HG03108 (cell line): ENCODE data around the gene CRTAC1.

Experiments
- ATAC-seq: cut with Tn5 transposase; IDR thresholded peaks from one replicate; pipeline ENCODE4 v1.9.1; 2021; ENCODE audit warnings: moderate library complexity; ENCODE audit not compliant: unreplicated experiment

CRTAC1 gene

GRCh38 chr10:98030093-98030821, at the start of gene CRTAC1:
CRTAC1 (minus strand) TSS chr10:98030621; CDS start chr10:98030472, 149 bp downstream.
- no peak for ATAC-seq

- no peak for ATAC-seq
These were observed 48.4 kb upstream of the CRTAC1 start for GRCh38 chr10:98078774-98079173.

- no peak for ATAC-seq
These were observed 46.8 kb upstream of the CRTAC1 start for GRCh38 chr10:98077223-98077622.

DNA sequence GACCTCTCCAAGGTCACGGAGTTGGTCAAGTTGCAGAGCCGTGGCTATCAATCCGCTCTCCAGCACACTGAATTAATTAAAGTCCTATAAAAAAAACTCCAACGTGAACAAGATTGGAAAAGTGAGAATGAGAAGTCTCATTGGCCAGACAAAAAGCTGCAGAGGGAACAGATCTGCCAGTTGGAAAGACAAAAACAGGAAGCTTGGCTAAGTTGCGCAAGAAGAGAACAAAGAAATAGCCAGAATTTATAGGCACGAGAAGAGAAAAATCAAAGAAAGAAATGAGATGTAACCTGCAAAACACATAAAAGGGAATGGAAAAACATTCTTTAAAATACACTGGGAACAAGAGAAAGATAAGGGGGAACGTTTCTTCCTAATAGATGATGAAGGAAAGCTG, 45.7 kb upstream of the CRTAC1 start:
- ATAC-seq: no peak

GRCh38 chr10:98074315-98074911, 44.0 kb upstream of the CRTAC1 start:
- ATAC-seq: no peak

DNA sequence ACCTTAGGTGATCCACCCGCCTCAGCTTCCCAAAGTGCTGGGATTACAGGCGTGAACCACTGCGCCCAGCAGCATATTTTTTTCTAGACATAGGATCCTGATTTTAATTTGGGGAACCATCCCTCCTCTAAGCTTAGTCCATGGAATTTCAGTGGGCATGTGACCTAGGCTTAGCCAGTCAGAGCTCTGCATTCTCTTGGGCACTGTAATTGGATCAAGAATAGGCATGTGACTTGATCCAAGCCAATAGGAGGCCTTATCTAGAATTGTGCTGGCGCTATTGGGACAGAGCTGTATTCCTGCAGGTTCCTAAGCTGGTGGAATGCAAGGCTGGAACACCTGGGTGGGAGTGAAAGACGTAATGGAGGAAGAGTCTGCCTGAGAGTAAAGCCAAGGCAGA, 36.7 kb upstream of the CRTAC1 start:
- ATAC-seq: no peak

DNA sequence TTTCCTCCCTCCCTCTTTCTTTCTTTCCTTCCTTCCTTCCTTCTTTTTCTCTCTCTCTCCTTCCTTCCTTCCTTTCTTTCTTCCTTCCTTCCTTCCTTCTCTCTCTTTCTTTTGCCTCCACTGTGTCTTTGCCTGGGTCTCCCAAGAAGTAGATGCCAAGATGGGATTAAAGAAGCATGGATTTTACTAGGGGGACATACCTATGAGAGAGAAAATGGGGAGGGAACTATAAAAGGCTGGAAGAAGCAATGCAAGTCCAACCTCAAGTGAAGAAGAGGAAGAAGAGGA, 33.3 kb upstream of the CRTAC1 start:
- ATAC-seq: no peak

DNA sequence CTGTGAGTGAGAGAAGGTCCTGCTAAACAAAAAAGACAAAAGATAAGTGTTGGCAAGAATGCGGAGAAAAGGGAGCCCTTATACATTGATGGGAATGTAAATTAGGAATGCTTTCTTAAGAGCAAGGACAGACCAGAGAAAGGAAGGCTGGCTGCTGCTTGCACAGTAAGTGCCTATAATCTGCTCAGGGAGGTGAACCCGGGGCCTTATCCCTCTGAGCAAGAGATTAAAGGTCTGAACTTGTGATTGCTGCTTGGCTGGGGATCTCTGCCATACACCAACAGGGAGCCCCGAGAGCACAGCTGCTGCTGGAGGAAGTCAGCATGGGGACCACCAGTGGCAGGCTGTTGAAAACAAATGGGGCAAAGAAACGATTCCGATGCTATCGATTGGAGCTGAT, 32.0 kb upstream of the CRTAC1 start:
- no peak for ATAC-seq

GRCh38 chr10:98060079-98060478, 29.7 kb upstream of the CRTAC1 start:
- ATAC-seq: no peak

GRCh38 chr10:98058295-98058694, 27.9 kb upstream of the CRTAC1 start:
- no peak for ATAC-seq

GRCh38 chr10:98055841-98056516, 25.6 kb upstream of the CRTAC1 start:
- ATAC-seq: no peak

- no peak for ATAC-seq
These were observed 16.8 kb upstream of the CRTAC1 start for GRCh38 chr10:98047009-98047741.

DNA sequence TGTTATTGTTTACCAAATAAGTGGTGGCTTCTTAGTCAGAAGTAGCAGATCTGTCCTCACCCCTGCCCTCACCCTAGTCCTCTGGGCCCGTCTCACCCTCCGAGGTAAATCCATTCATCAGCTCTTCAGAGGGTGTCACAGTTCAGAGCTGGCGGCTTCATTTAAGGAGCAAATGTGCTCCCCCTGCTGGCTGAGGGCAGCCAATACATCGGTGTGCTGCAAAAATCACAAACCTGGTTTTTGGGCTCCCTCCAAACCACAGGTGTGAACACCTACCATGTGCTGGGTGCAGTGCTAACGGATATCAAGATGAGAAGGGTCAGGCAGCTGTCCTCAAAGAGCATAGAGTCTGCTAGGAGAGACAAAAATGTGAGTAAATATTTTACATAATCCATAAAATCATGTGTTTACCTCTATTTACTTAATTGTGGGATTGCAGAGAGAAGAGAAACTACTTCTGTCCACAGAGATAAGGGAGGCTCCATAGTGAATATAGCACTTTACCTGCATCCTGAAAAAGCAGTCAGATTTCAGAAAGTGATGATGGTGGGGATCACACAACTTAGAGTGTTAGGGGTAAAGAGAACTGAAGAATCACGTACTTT, 15.5 kb upstream of the CRTAC1 start:
- ATAC-seq: no peak

DNA sequence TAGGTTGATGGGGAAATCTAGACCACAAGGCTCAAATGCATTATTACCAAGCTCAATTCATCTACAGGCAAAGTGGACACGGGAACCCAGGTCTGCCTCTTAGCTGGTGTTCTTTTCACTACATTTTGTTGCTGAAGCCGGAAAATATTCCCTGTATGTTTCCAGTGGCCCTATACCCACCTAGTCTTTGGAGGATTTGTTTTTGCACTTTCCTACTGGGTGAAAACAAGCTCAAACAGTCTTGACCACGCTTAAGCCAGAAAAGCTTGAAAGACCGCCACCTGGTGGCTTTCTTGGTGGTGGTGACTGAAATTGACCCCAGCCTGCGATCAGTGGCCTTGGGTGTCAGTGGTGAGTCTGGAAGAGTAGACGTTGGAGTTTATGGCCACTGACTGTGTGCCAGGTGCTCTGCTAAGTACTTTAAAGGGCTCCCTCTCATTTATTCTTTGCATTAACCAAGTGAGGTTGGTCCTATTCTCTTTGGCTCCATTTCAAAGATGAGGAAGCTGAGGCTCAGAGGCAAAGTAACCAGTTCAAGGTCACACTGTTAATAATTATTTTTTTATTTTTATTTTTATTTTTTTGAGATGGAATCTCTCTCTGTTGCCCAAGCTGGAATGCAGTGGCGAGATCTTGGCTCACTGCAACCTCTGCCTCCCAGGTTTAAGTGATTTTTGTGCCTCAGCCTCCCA, 11.1 kb upstream of the CRTAC1 start:
- ATAC-seq: no peak

- no peak for ATAC-seq
These were observed 9.4 kb upstream of the CRTAC1 start for GRCh38 chr10:98039690-98040381.

DNA sequence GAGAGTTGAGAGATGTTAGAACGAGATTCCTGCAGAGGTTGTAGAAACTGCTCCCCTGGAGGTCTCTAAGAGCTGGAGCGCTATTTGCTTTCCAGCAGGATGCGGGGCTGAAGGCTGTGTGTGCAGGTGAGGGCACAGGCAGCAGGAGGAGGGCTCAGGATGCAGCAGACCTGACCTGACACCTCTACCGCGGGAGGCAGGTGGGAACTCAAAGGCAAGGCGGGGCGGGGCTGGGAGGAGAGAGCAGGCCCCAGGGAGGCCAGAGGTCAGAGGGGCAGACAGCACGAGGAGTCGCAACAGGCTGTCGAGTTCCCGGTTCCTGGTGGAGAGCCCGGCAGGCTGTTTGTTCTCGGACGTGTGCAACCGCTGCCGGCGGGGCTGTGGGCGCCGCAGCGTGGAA, 7.9 kb upstream of the CRTAC1 start:
- no peak for ATAC-seq

DNA sequence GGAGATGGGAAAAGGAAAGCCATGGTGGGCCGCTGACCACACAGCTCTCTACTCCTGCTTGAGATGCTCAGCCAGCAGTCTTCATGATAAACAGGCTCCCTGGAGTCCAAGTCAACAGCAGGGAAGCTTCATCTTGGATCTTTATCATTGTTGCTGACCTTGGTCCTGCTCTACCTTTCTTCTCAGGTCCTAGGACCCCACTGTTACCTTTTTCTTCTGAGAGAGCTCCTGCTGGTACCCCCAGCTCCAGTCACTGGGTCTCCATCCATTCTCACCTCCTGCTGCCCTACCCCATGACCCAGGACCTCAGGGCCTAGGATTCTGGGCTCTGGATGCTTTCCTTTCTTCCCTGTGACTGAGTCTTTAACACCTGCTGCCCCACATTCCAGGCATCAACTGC, 5.2 kb upstream of the CRTAC1 start:
- ATAC-seq: no peak

DNA sequence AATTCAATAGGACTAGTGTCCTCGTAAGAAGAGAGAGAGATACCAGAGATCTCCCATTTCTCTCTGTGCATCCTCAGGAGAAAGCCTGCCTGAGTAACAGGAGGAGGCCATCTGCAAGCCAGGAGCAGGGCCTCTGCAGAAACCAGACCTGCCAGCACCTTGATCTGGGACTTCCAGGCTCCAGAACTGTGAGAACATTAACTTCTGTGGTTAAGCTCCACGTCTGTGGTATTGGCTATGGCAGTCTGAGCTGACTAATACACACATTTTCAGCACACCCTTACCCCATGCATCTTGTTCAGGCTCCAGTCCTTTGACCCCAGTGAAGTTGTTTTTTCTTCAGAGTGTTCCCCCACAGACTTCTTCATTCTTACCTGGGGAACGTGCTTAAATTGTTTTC, 3.1 kb upstream of the CRTAC1 start:
- no peak for ATAC-seq

- no peak for ATAC-seq
These were observed 1.0 kb upstream of the CRTAC1 start for GRCh38 chr10:98031440-98031839.

GRCh38 chr10:98030991-98031431, 590 bp upstream of the CRTAC1 start:
- ATAC-seq: no peak
